Activated CD8-positive, alpha-beta memory T cell treated with anti-CD3 and anti-CD28 coated beads, Interleukin-2, amount 10 ng/mL, durations not matched to agents 7 days and 5 days (primary cell): ENCODE measurements around the gene TIPIN. TPM values are rescaled to one million over a fixed set of nuclear protein-coding genes. Genes with fewer than 3 reads are reported as not detected.
"Not testable (repeated sequence)": the region's sequence is repeated elsewhere in the genome, so short reads cannot be mapped to it uniquely, and the experiment has no call there.

Experiments
- ATAC-seq: fragments of 150-1000 bp; cut with Tn5 transposase; one replicate; pipeline ENCODE4 v1.10.0; 2021; ENCODE audit warnings: moderate library complexity
- CTCF ChIA-PET: fragments of 350-600 bp; sonication (Branson Sonifier 250); formaldehyde crosslinking; loops from one replicate; lab custom pipeline; 2021; ENCODE audit warnings: antibody characterized with exemption; lab: Charles Lee
- DNase-seq: peaks from one replicate; pipeline ENCODE4 v3.0.0-alpha.2; 2020
- H3K27ac Mint-ChIP-seq: one replicate; pipeline ENCODE4 v1.8.0; 2021; ENCODE audit warnings: mild to moderate bottlenecking, mixed read lengths
- H3K27me3 Mint-ChIP-seq: one replicate; pipeline ENCODE4 v1.8.0; 2021; ENCODE audit warnings: mixed read lengths
- H3K36me3 Mint-ChIP-seq: one replicate; pipeline ENCODE4 v1.8.0; 2021; ENCODE audit warnings: mild to moderate bottlenecking, mixed read lengths
- H3K4me1 Mint-ChIP-seq: one replicate; pipeline ENCODE4 v1.8.0; 2021; ENCODE audit warnings: mixed read lengths
- H3K4me3 Mint-ChIP-seq: one replicate; pipeline ENCODE4 v1.8.0; 2021; ENCODE audit warnings: mild to moderate bottlenecking, moderate library complexity, mixed read lengths
- H3K9me3 Mint-ChIP-seq: one replicate; pipeline ENCODE4 v1.8.0; 2022; ENCODE audit warnings: low read depth, mixed read lengths
- total RNA-seq, 2 experiments: library from RNA; stranded (reverse); gene quantifications; one replicate each; pipeline ENCODE4 v1.2.3, GENCODE V29; 2021

Gene TIPIN
- total RNA-seq, 2 experiments from 2014 or later, result 34.3 to 40.2 TPM

GRCh38 chr15:66309828-66310227, 46.7 kb downstream of the TIPIN start:
- H3K9me3 Mint-ChIP-seq, result no peaks in the 10 kb centered on the region
- ATAC-seq, result no peak
- DNase-seq, result no peak
- no peaks in the 10 kb centered on the region for H3K4me1 Mint-ChIP-seq
- H3K4me3 Mint-ChIP-seq, result no peak overlapping the region
- H3K27ac Mint-ChIP-seq, result no peak overlapping the region
- H3K27me3 Mint-ChIP-seq, result no peaks in the 10 kb centered on the region
- CTCF ChIA-PET, result no interaction called here
- peaks cover 20% of the 10 kb centered on the region for H3K36me3 Mint-ChIP-seq

GRCh38 chr15:66308531-66308930, 48.0 kb downstream of the TIPIN start:
- Mint-ChIP-seq H3K27me3 (no peaks in the 10 kb centered on the region), H3K36me3 (peaks cover 20% of the 10 kb centered on the region), H3K4me1 (no peaks in the 10 kb centered on the region), H3K4me3 (no peak overlapping the region), H3K27ac (no peak overlapping the region), H3K9me3 (no peaks in the 10 kb centered on the region)
- CTCF ChIA-PET, result interaction anchor here (0.9 kb wide), 1 partner anchor 21 kb away, joined by 3 read pairs; no protein-coding TSS in a partner anchor
- DNase-seq (no peak), ATAC-seq (no peak)

GRCh38 chr15:66306381-66306780, 50.1 kb downstream of the TIPIN start:
- ATAC-seq (no peak), DNase-seq (no peak)
- no peak overlapping the region for H3K27ac Mint-ChIP-seq
- CTCF ChIA-PET, result no interaction called here
- H3K9me3 Mint-ChIP-seq, result no peaks in the 10 kb centered on the region
- H3K4me1 Mint-ChIP-seq, result no peaks in the 10 kb centered on the region
- peaks cover 16% of the 10 kb centered on the region for H3K36me3 Mint-ChIP-seq
- H3K4me3 Mint-ChIP-seq, result no peak overlapping the region
- H3K27me3 Mint-ChIP-seq, result no peaks in the 10 kb centered on the region

GRCh38 chr15:66304425-66304824, 52.1 kb downstream of the TIPIN start:
- CTCF ChIA-PET, result not testable (repeated sequence)

GRCh38 chr15:66302489-66303278, 53.8 kb downstream of the TIPIN start:
- Mint-ChIP-seq H3K36me3 (peaks cover 5% of the 10 kb centered on the region), H3K4me3 (no peak overlapping the region), H3K4me1 (peaks cover under 1% of the 10 kb centered on the region), H3K9me3 (no peaks in the 10 kb centered on the region), H3K27me3 (no peaks in the 10 kb centered on the region), H3K27ac (peak overlapping the region; percentile 0)
- CTCF ChIA-PET, result interaction anchor here (1.0 to 1.5 kb wide), 2 partner anchors 14 to 196 kb away, joined by 3 to 6 read pairs; no protein-coding TSS in a partner anchor
- DNase-seq (no peak), ATAC-seq (no peak)

More at GRCh38 chr15:66304425-66304824, 52.1 kb downstream of the TIPIN start:
- not testable (repeated sequence) for H3K27me3 Mint-ChIP-seq, ATAC-seq, H3K27ac Mint-ChIP-seq, DNase-seq, H3K36me3 Mint-ChIP-seq, H3K4me1 Mint-ChIP-seq, H3K4me3 Mint-ChIP-seq, H3K9me3 Mint-ChIP-seq

GRCh38 chr15:66298803-66299251, 57.7 kb downstream of the TIPIN start:
- DNase-seq (no peak), ATAC-seq (no peak)
- Mint-ChIP-seq H3K4me1 (peaks cover 17% of the 10 kb centered on the region), H3K27me3 (no peaks in the 10 kb centered on the region), H3K36me3 (peaks cover 13% of the 10 kb centered on the region), H3K4me3 (no peak overlapping the region), H3K9me3 (no peaks in the 10 kb centered on the region), H3K27ac (no peak overlapping the region)
- CTCF ChIA-PET, result no interaction called here

- Mint-ChIP-seq H3K9me3 (no peaks in the 10 kb centered on the region), H3K36me3 (peaks cover 13% of the 10 kb centered on the region), H3K4me3 (no peak overlapping the region), H3K27me3 (no peaks in the 10 kb centered on the region), H3K27ac (no peak overlapping the region), H3K4me1 (peaks cover 30% of the 10 kb centered on the region)
- CTCF ChIA-PET, result interaction anchor here (1.0 to 1.3 kb wide), 2 partner anchors 45 to 202 kb away, joined by 3 read pairs; partner anchors contain the start of gene SNAPC5
- DNase-seq (no peak), ATAC-seq (no peak)
Observed at GRCh38 chr15:66296186-66296585, 60.3 kb downstream of the TIPIN start.

GRCh38 chr15:66294932-66295235, 61.6 kb downstream of the TIPIN start:
- Mint-ChIP-seq H3K27me3 (no peaks in the 10 kb centered on the region), H3K36me3 (peaks cover 13% of the 10 kb centered on the region), H3K27ac (peak overlapping the region; percentile 89), H3K9me3 (no peaks in the 10 kb centered on the region), H3K4me3 (peak overlapping the region; percentile 78), H3K4me1 (peaks cover 39% of the 10 kb centered on the region)
- ATAC-seq (no peak), DNase-seq (no peak)
- CTCF ChIA-PET, result interaction anchor here (1.7 to 2.4 kb wide), 3 partner anchors 27 to 210 kb away, joined by 5 to 23 read pairs (median 7); partner anchors contain the start of genes SNAPC5 and ZWILCH

GRCh38 chr15:66294157-66294931, 62.1 kb downstream of the TIPIN start:
- CTCF ChIA-PET, result interaction anchor here (1.7 to 2.4 kb wide), 3 partner anchors 27 to 211 kb away, joined by 5 to 23 read pairs (median 7); partner anchors contain the start of genes SNAPC5 and ZWILCH
- H3K27me3 Mint-ChIP-seq, result no peaks in the 10 kb centered on the region
- peak overlapping the region; percentile 89 for H3K27ac Mint-ChIP-seq
- H3K36me3 Mint-ChIP-seq, result peaks cover 13% of the 10 kb centered on the region
- peak; percentile 55 for DNase-seq
- peak overlapping the region; percentile 78 for H3K4me3 Mint-ChIP-seq
- ATAC-seq, result peak; percentile 10
- H3K9me3 Mint-ChIP-seq, result no peaks in the 10 kb centered on the region
- peaks cover 39% of the 10 kb centered on the region for H3K4me1 Mint-ChIP-seq

- peak; percentile 74 for DNase-seq
- peaks cover 12% of the 10 kb centered on the region for H3K36me3 Mint-ChIP-seq
- peaks cover 39% of the 10 kb centered on the region for H3K4me1 Mint-ChIP-seq
- H3K27ac Mint-ChIP-seq, result peak within 1 kb of the TSS; percentile 89
- ATAC-seq, result peak; percentile 75
- H3K9me3 Mint-ChIP-seq, result no peaks in the 10 kb centered on the region
- peak within 1 kb of the TSS; percentile 78 for H3K4me3 Mint-ChIP-seq
- no peaks in the 10 kb centered on the region for H3K27me3 Mint-ChIP-seq
- CTCF ChIA-PET, result interaction anchor here (0.8 to 2.4 kb wide), 7 partner anchors 10 to 212 kb away, joined by 3 to 23 read pairs (median 5); partner anchors contain the start of genes SNAPC5 and ZWILCH
Observed at GRCh38 chr15:66293419-66294156, 62.9 kb downstream of the TIPIN start, which contains the start of gene DIS3L. Gene DIS3L, plus strand, starts transcription at chr15:66293568. Its CDS starts 29 bp downstream, at chr15:66293597.

- Mint-ChIP-seq H3K4me1 (peaks cover 39% of the 10 kb centered on the region), H3K27ac (peak overlapping the region; percentile 85), H3K4me3 (peak overlapping the region; percentile 77), H3K27me3 (no peaks in the 10 kb centered on the region), H3K36me3 (peaks cover 10% of the 10 kb centered on the region), H3K9me3 (no peaks in the 10 kb centered on the region)
- no peak for DNase-seq
- CTCF ChIA-PET, result interaction anchor here (0.6 to 2.4 kb wide), 9 partner anchors 9 to 785 kb away, joined by 3 to 23 read pairs (median 4); partner anchors contain the start of gene SNAPC5
- no peak for ATAC-seq
Observed at GRCh38 chr15:66292571-66293418, 63.7 kb downstream of the TIPIN start.
